GM20431 (cell line): ENCODE results near the gene CAB39L.

Experiments
- in situ Hi-C: fragments of 300-500 bp; cut with MseI, MboI; formaldehyde crosslinking; loops from one replicate; pipeline ENCODE4 v1.15.0; 2020; ENCODE audit warnings: low sequenced_read_pairs; ENCODE audit not compliant: unreplicated experiment

Gene CAB39L

GRCh38 chr13:49407936-49408335 lies 35.9 kb downstream of the CAB39L start:
- in situ Hi-C loops, result loop anchor here (25.0 kb wide), 1 partner anchor 204 kb away; no protein-coding TSS in a partner anchor

- in situ Hi-C loops, result loop anchor here (25.0 kb wide), 1 partner anchor 205 kb away; no protein-coding TSS in a partner anchor
Observed at GRCh38 chr13:49407068-49407467, 36.8 kb downstream of the CAB39L start.

GRCh38 chr13:49404703-49405020 lies 39.2 kb downstream of the CAB39L start:
- in situ Hi-C loops, result loop anchor here (25.0 kb wide), 1 partner anchor 208 kb away; no protein-coding TSS in a partner anchor

GRCh38 chr13:49403996-49404702 lies 39.7 kb downstream of the CAB39L start:
- in situ Hi-C loops, result loop anchor here (25.0 kb wide), 1 partner anchor 208 kb away; no protein-coding TSS in a partner anchor

GRCh38 chr13:49400755-49401659 lies 42.9 kb downstream of the CAB39L start:
- in situ Hi-C loops, result loop anchor here (25.0 kb wide), 1 partner anchor 211 kb away; no protein-coding TSS in a partner anchor

GRCh38 chr13:49399801-49400472 lies 43.9 kb downstream of the CAB39L start:
- in situ Hi-C loops, result loop anchor here (25.0 kb wide), 1 partner anchor 212 kb away; no protein-coding TSS in a partner anchor

- in situ Hi-C loops, result no loop called here
Observed at GRCh38 chr13:49395878-49396380, 47.9 kb downstream of the CAB39L start.

- in situ Hi-C loops, result no loop called here
Observed at GRCh38 chr13:49395451-49395865, 48.4 kb downstream of the CAB39L start.

GRCh38 chr13:49388091-49388635 lies 55.7 kb downstream of the CAB39L start:
- in situ Hi-C loops, result no loop called here

GRCh38 chr13:49386664-49387063 lies 57.2 kb downstream of the CAB39L start:
- in situ Hi-C loops, result no loop called here

- in situ Hi-C loops, result no loop called here
Observed at GRCh38 chr13:49376121-49376520, 67.7 kb downstream of the CAB39L start.

GRCh38 chr13:49374585-49375290 lies 69.1 kb downstream of the CAB39L start:
- in situ Hi-C loops, result no loop called here

- in situ Hi-C loops, result no loop called here
Observed at GRCh38 chr13:49373716-49374115, 70.1 kb downstream of the CAB39L start.

- in situ Hi-C loops, result no loop called here
Observed at GRCh38 chr13:49371943-49372613, 71.8 kb downstream of the CAB39L start.

- in situ Hi-C loops, result no loop called here
Observed at GRCh38 chr13:49370371-49370770, 73.5 kb downstream of the CAB39L start.

GRCh38 chr13:49369866-49370265 lies 74.0 kb downstream of the CAB39L start:
- in situ Hi-C loops, result no loop called here

- in situ Hi-C loops, result no loop called here
Observed at GRCh38 chr13:49368688-49369087, 75.2 kb downstream of the CAB39L start.

- in situ Hi-C loops, result no loop called here
Observed at GRCh38 chr13:49367640-49368422, 76.0 kb downstream of the CAB39L start.
